NCI-H128 (cell line): ENCODE results near the gene KLRD1.
"Not testable (repeated sequence)": the region's sequence is repeated elsewhere in the genome, so short reads cannot be mapped to it uniquely, and the experiment has no call there.

Source experiments
- DNase-seq: peaks from one replicate; lab custom pipeline; 2025; ENCODE audit not compliant: unreplicated experiment; lab: John Stamatoyannopoulos, UW

KLRD1 gene

GRCh38 chr12:10367714-10368113, 60.0 kb downstream of the KLRD1 start:
- DNase-seq: not testable (repeated sequence)

GRCh38 chr12:10368206-10369171, 60.8 kb downstream of the KLRD1 start:
- DNase-seq: no peak

GRCh38 chr12:10369557-10370415, 62.1 kb downstream of the KLRD1 start:
- no peak for DNase-seq

- DNase-seq: not testable (repeated sequence)
These were observed 64.3 kb downstream of the KLRD1 start for GRCh38 chr12:10371893-10372535.

- no peak for DNase-seq
These were observed 64.9 kb downstream of the KLRD1 start for GRCh38 chr12:10372559-10372958.

GRCh38 chr12:10374624-10375018, 67.0 kb downstream of the KLRD1 start:
- no peak for DNase-seq

- not testable (repeated sequence) for DNase-seq
These were observed 71.1 kb downstream of the KLRD1 start for GRCh38 chr12:10378737-10379136.
